Liver (tissue), 9 donors: ENCODE measurements around the gene IFI27. TPM values are rescaled to one million over a fixed set of nuclear protein-coding genes. Genes with fewer than 3 reads are reported as not detected.

Source experiments
- DNase-seq: peaks from one replicate; pipeline ENCODE4 v3.0.0-alpha.2; 2017; ENCODE audit warnings: low spot score
- H3K27ac ChIP-seq, 2 donors: one replicate each; pipeline ENCODE4 v1.7.0; 2013; ENCODE audit warnings: inconsistent platforms in 2 of 2, low read length in 2 of 2, control low read depth in 1 of 2, low read depth in 1 of 2, mild to moderate bottlenecking in 1 of 2
- H3K27me3 ChIP-seq, 4 donors: one replicate each; pipeline versions ENCODE4 v1.6.1 to v1.7.0; 2013; ENCODE audit warnings: low read length in 3 of 4, inconsistent platforms in 1 of 4, mild to moderate bottlenecking in 1 of 4, moderate library complexity in 1 of 4; ENCODE audit not compliant: control insufficient read depth in 4 of 4, insufficient read depth in 4 of 4
- H3K36me3 ChIP-seq, 4 donors: one replicate each; pipeline versions ENCODE4 v1.6.1 to v1.7.0; 2013; ENCODE audit warnings: low read length in 3 of 4, mild to moderate bottlenecking in 3 of 4, low read depth in 1 of 4, moderate library complexity in 1 of 4; ENCODE audit not compliant: control insufficient read depth in 4 of 4, insufficient read depth in 3 of 4
- H3K4me1 ChIP-seq, 4 donors: one replicate each; pipeline versions ENCODE4 v1.6.1 to v1.7.0; 2013; ENCODE audit warnings: low read length in 3 of 4, mild to moderate bottlenecking in 3 of 4, moderate library complexity in 1 of 4; ENCODE audit not compliant: control insufficient read depth in 4 of 4, insufficient read depth in 4 of 4
- H3K4me3 ChIP-seq, 3 donors: one replicate each; pipeline versions ENCODE4 v1.6.1 to v1.7.0; 2013; ENCODE audit warnings: low read length in 3 of 3, control low read depth in 1 of 3, low read depth in 1 of 3, mild to moderate bottlenecking in 1 of 3
- H3K9ac ChIP-seq, 2 donors: one replicate each; pipeline ENCODE4 v1.7.0; 2013; ENCODE audit warnings: low read length in 2 of 2, mild to moderate bottlenecking in 2 of 2, moderate library complexity in 2 of 2, control low read depth in 1 of 2, low read depth in 1 of 2
- H3K9me3 ChIP-seq, 4 donors: one replicate each; pipeline versions ENCODE4 v1.6.1 to v1.7.0; 2013; ENCODE audit warnings: low read length in 3 of 4; ENCODE audit not compliant: control insufficient read depth in 4 of 4
- ATF3 ChIP-seq: IDR thresholded peaks from 2 replicates; pipeline ENCODE4 v1.6.1; 2016; ENCODE audit warnings: antibody characterized with exemption
- CTCF ChIP-seq: fragments of 150-350 bp; IDR thresholded peaks from 2 replicates; pipeline ENCODE4 v1.5.1; 2017; ENCODE audit warnings: improper control_type of control experiment, low read depth, low read length; ENCODE audit not compliant: missing input control
- EGR1 ChIP-seq, 2 donors: IDR thresholded peaks; 2 replicates each; pipeline ENCODE4 v1.6.1; 2016 to 2018; ENCODE audit warnings: antibody characterized with exemption in 2 of 2, low read depth in 2 of 2
- FOXA1 ChIP-seq: IDR thresholded peaks from 2 replicates; pipeline ENCODE4 v1.6.1; 2016; ENCODE audit warnings: antibody characterized with exemption
- FOXA2 ChIP-seq: IDR thresholded peaks from 2 replicates; pipeline ENCODE4 v1.6.1; 2016; ENCODE audit warnings: antibody characterized with exemption
- GABPA ChIP-seq, 2 donors: IDR thresholded peaks in 1 of 2; conservative IDR thresholded peaks in 1 of 2; 2 replicates each; pipeline ENCODE4 v1.6.1; 2016; ENCODE audit warnings: antibody characterized with exemption in 2 of 2, mild to moderate bottlenecking in 1 of 2, moderate library complexity in 1 of 2
- HNF4A ChIP-seq, 2 donors: conservative IDR thresholded peaks; 2 replicates each; pipeline ENCODE4 v1.6.1; 2016; ENCODE audit warnings: antibody characterized with exemption in 2 of 2, mild to moderate bottlenecking in 2 of 2
- HNF4G ChIP-seq: IDR thresholded peaks from 2 replicates; pipeline ENCODE4 v1.6.1; 2016; ENCODE audit warnings: antibody characterized with exemption
- JUND ChIP-seq, 2 donors: IDR thresholded peaks; 2 replicates each; pipeline ENCODE4 v1.6.1; 2016; ENCODE audit warnings: antibody characterized with exemption in 2 of 2
- MAX ChIP-seq: IDR thresholded peaks from 2 replicates; pipeline ENCODE4 v1.6.1; 2016; ENCODE audit warnings: antibody characterized with exemption
- NR2F2 ChIP-seq: IDR thresholded peaks from 2 replicates; pipeline ENCODE4 v1.6.1; 2016; ENCODE audit warnings: antibody characterized with exemption
- RAD21 ChIP-seq, 2 donors: IDR thresholded peaks; 2 replicates each; pipeline ENCODE4 v1.6.1; 2016; ENCODE audit warnings: antibody characterized with exemption in 2 of 2, mild to moderate bottlenecking in 2 of 2
- REST ChIP-seq: IDR thresholded peaks from 2 replicates; pipeline ENCODE4 v1.6.1; 2016; ENCODE audit warnings: antibody characterized with exemption, mild to moderate bottlenecking
- RXRA ChIP-seq, 2 donors: IDR thresholded peaks; 2 replicates each; pipeline ENCODE4 v1.6.1; 2017 to 2018; ENCODE audit warnings: antibody characterized with exemption in 2 of 2, mild to moderate bottlenecking in 1 of 2
- SP1 ChIP-seq: IDR thresholded peaks from 2 replicates; pipeline ENCODE4 v1.6.1; 2018; ENCODE audit warnings: antibody characterized with exemption, mild to moderate bottlenecking
- TAF1 ChIP-seq: conservative IDR thresholded peaks from 2 replicates; pipeline ENCODE4 v1.6.1; 2016; ENCODE audit warnings: antibody characterized with exemption, mild to moderate bottlenecking
- YY1 ChIP-seq: IDR thresholded peaks from 2 replicates; pipeline ENCODE4 v1.6.1; 2016; ENCODE audit warnings: antibody characterized with exemption, mild to moderate bottlenecking
- WGBS: extraction: QIAGEN DNeasy Blood & Tissue Kit; methylation state at CpG from one replicate; pipeline ENCODE4 v1.1.7; 2013; 5-methylcytosine and 5-hydroxymethylcytosine counted together
- polyA plus RNA-seq, 2 donors: library from polyadenylated mRNA; stranded (reverse) in 1 of 2; unstranded in 1 of 2; fragments of 200-250 nt in 1 of 2; fragments of >200 nt in 1 of 2; fragmentation: Nextera tagmentation in 1 of 2; extraction: Ambion mirVana in 1 of 2; gene quantifications; one replicate each; pipeline versions ENCODE4 v1.2.1 to v1.2.3, GENCODE V29; 2013 to 2015
- total RNA-seq, 2 donors: library from RNA; depleted of rRNA; stranded (reverse); fragments of >200 nt; gene quantifications; one replicate each; pipeline ENCODE4 v1.2.3, GENCODE V29; 2014
- donor health status: healthy.
- donor health status: healthy.
- donor health status: healthy.
- donor health status: healthy.
- donor health status: healthy.

IFI27 gene
- total and polyA plus RNA-seq, 4 donors = 12.7 to 170 (median 42.2) TPM

GRCh38 chr14:94163796-94164195 is 53.3 kb downstream of the IFI27 start:
- no peak for TF ChIP-seq REST
- TF ChIP-seq YY1 = no peak
- TF ChIP-seq FOXA2 = no peak
- no peak for TF ChIP-seq EGR1 (IDR thresholded peaks at IDR 0.05; ENCODE audit: low read depth in 2 of 2)
- no peak for TF ChIP-seq HNF4A (conservative IDR thresholded peaks at IDR 0.05)
- TF ChIP-seq CTCF = no peak
- TF ChIP-seq GABPA (IDR thresholded peaks at IDR 0.05 in 1 of 2, conservative IDR thresholded peaks at IDR 0.05 in 1 of 2) = no peak
- TF ChIP-seq FOXA1 = no peak
- no peak for TF ChIP-seq RAD21 (IDR thresholded peaks at IDR 0.05)
- TF ChIP-seq RXRA (IDR thresholded peaks at IDR 0.05) = no peak
- TF ChIP-seq ATF3 = no peak
- no peak for TF ChIP-seq TAF1
- TF ChIP-seq HNF4G = no peak
- no peak for TF ChIP-seq SP1
- H3K27ac ChIP-seq = no peak overlapping the region
- peaks cover 0 to 6% (median 3%) of the 10 kb centered on the region in 4 donors for H3K4me1 ChIP-seq
- no peak overlapping the region for H3K9ac ChIP-seq
- 87% methylated on average over 5 of the region's 5 CpGs for WGBS
- H3K27me3 ChIP-seq = no peaks in the 10 kb centered on the region
- no peak overlapping the region for H3K4me3 ChIP-seq
- H3K9me3 ChIP-seq = no peaks in the 10 kb centered on the region
- DNase-seq = no peak
- H3K36me3 ChIP-seq = no peaks in the 10 kb centered on the region

GRCh38 chr14:94164685-94165431 is 54.3 kb downstream of the IFI27 start:
- WGBS = 68% methylated on average over 26 of the region's 26 CpGs
- Histone ChIP-seq H3K9me3 (no peaks in the 10 kb centered on the region), H3K36me3 (no peaks in the 10 kb centered on the region), H3K4me3 (no peak overlapping the region), H3K4me1 (peaks cover 0 to 6% (median 3%) of the 10 kb centered on the region in 4 donors), H3K9ac (no peak overlapping the region), H3K27me3 (no peaks in the 10 kb centered on the region), H3K27ac (no peak overlapping the region)
- TF ChIP-seq EGR1 (IDR thresholded peaks at IDR 0.05; ENCODE audit: low read depth in 2 of 2) = no peak
- no peak for TF ChIP-seq GABPA (IDR thresholded peaks at IDR 0.05 in 1 of 2, conservative IDR thresholded peaks at IDR 0.05 in 1 of 2)
- no peak for TF ChIP-seq HNF4G
- TF ChIP-seq NR2F2 = no peak
- no peak for TF ChIP-seq JUND (IDR thresholded peaks at IDR 0.05)
- TF ChIP-seq HNF4A (conservative IDR thresholded peaks at IDR 0.05) = no peak
- no peak for TF ChIP-seq FOXA1
- no peak for TF ChIP-seq CTCF
- no peak for TF ChIP-seq ATF3
- TF ChIP-seq MAX = no peak
- TF ChIP-seq RXRA (IDR thresholded peaks at IDR 0.05) = no peak
- TF ChIP-seq TAF1 = no peak
- no peak for TF ChIP-seq RAD21 (IDR thresholded peaks at IDR 0.05)
- TF ChIP-seq SP1 = no peak
- no peak for TF ChIP-seq REST
- no peak for TF ChIP-seq YY1
- no peak for DNase-seq
